ENCODE data around the gene HLA-DPA1. TPM values are rescaled to one million over a fixed set of nuclear protein-coding genes. Genes with fewer than 3 reads are reported as not detected.

The HLA-DPA1 gene
- total and polyA plus RNA-seq, 10 of the 15 experiments (the other 5 are each of a cell fraction or from before 2014, with no cell fraction given) = 508 to 1,640 (median 829) TPM

GRCh38 chr6:33077908-33078307 is 4.5 kb upstream of the HLA-DPA1 start:
- peak overlapping the region; percentile 49 for H3K27ac ChIP-seq (ENCODE audit: control insufficient read depth, insufficient read depth)
- TF ChIP-seq RCOR1 (conservative IDR thresholded peaks at IDR 0.05; ENCODE audit: low read depth, low read length) (no peak), NBN (IDR thresholded peaks at IDR 0.05) (peak; percentile 54; the same call in 1 of the 2 replicates), SIN3A (IDR thresholded peaks at IDR 0.05; ENCODE audit: low read depth, low read length) (no peak), ZNF622 (IDR thresholded peaks at IDR 0.05) (no peak), POLR2A (IDR thresholded peaks at IDR 0.05; ENCODE audit: low read depth, low read length) (peak; percentile 91), IRF5 (IDR thresholded peaks at IDR 0.05; ENCODE audit: borderline replicate concordance) (no peak), MLLT1 (IDR thresholded peaks at IDR 0.05) (peak; percentile 77), POLR2AphosphoS5 (IDR thresholded peaks at IDR 0.05; ENCODE audit: low read length) (peak; percentile 71; the same call in 1 of the 2 replicates), WRNIP1 (IDR thresholded peaks at IDR 0.05; ENCODE audit: borderline replicate concordance, low read depth, low read length) (peak; percentile 26; the same call in 1 of the 2 replicates), IKZF2 (IDR thresholded peaks at IDR 0.05) (peak in 1 of 2 experiments; percentile 16; a peak in 1 of 4 replicates), EED (IDR thresholded peaks at IDR 0.05; ENCODE audit: low read depth) (0 out of 2 replicates have a peak, but pooled peaks have one; percentile 19), HDGF (IDR thresholded peaks at IDR 0.05) (peak; percentile 96; the same call in 1 of the 2 replicates), DPF2 (IDR thresholded peaks at IDR 0.05) (no peak), POU2F2 (IDR thresholded peaks at IDR 0.05; ENCODE audit: borderline replicate concordance, low read depth, low read length) (peak; percentile 34; the same call in 1 of the 3 replicates), SKIL (IDR thresholded peaks at IDR 0.05; ENCODE audit: low read depth, poor library complexity, severe bottlenecking) (no peak)
- TF ChIP-seq, protein P1, sequence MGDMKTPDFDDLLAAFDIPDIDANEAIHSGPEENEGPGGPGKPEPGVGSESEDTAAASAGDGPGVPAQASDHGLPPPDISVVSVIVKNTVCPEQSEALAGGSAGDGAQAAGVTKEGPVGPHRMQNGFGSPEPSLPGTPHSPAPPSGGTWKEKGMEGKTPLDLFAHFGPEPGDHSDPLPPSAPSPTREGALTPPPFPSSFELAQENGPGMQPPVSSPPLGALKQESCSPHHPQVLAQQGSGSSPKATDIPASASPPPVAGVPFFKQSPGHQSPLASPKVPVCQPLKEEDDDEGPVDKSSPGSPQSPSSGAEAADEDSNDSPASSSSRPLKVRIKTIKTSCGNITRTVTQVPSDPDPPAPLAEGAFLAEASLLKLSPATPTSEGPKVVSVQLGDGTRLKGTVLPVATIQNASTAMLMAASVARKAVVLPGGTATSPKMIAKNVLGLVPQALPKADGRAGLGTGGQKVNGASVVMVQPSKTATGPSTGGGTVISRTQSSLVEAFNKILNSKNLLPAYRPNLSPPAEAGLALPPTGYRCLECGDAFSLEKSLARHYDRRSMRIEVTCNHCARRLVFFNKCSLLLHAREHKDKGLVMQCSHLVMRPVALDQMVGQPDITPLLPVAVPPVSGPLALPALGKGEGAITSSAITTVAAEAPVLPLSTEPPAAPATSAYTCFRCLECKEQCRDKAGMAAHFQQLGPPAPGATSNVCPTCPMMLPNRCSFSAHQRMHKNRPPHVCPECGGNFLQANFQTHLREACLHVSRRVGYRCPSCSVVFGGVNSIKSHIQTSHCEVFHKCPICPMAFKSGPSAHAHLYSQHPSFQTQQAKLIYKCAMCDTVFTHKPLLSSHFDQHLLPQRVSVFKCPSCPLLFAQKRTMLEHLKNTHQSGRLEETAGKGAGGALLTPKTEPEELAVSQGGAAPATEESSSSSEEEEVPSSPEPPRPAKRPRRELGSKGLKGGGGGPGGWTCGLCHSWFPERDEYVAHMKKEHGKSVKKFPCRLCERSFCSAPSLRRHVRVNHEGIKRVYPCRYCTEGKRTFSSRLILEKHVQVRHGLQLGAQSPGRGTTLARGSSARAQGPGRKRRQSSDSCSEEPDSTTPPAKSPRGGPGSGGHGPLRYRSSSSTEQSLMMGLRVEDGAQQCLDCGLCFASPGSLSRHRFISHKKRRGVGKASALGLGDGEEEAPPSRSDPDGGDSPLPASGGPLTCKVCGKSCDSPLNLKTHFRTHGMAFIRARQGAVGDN (IDR thresholded peaks at IDR 0.05) = 0 out of 2 replicates have a peak, but pooled peaks have one; percentile 29

More at GRCh38 chr6:33077908-33078307, 4.5 kb upstream of the HLA-DPA1 start:
- in situ Hi-C loops (cut with MboI) (no loop called here), intact Hi-C loops (cut with micrococcal nuclease; ENCODE audit: unreplicated experiment) (no loop called here)
- H3K9ac ChIP-seq (ENCODE audit: control insufficient read depth, insufficient read depth, low read length) = peak overlapping the region; percentile 54
- peaks cover 78% of the 10 kb centered on the region for H3K79me2 ChIP-seq (ENCODE audit: control insufficient read depth, insufficient read depth, low read length)
- peak overlapping the region; percentile 80 for H3K4me3 ChIP-seq
- DNase-seq (ENCODE audit: low read depth, low spot score) (no peak), ATAC-seq (no peak), FAIRE-seq (no peak)
- POLR2A ChIA-PET = interaction anchor here (0.6 to 6.7 kb wide), 9 partner anchors 8 to 106 kb away, joined by 3 to 56 read pairs (median 4); no protein-coding TSS in a partner anchor
- peaks cover 31% of the 10 kb centered on the region for H3K4me1 ChIP-seq (ENCODE audit: control insufficient read depth, insufficient read depth, low read length)
- no peaks in the 10 kb centered on the region for H3K27me3 ChIP-seq (replicated peaks in 1 of 2; ENCODE audit: control insufficient read depth in 2 of 2, insufficient read depth in 2 of 2, low read length in 1 of 2)
- H3K9me3 ChIP-seq (replicated peaks; ENCODE audit: control insufficient read depth, insufficient read depth, low read length) = no peaks in the 10 kb centered on the region
- RAD21 ChIA-PET (ENCODE audit: unreplicated experiment) = interaction anchor here (0.6 to 6.8 kb wide), 11 partner anchors 12 to 106 kb away, joined by 3 to 108 read pairs (median 4); partner anchors contain the start of gene HLA-DOA
- no peak overlapping the region for H2AFZ ChIP-seq (ENCODE audit: control insufficient read depth, low read depth, low read length)
- no TSS peak for BruUV-seq (replicated peaks)
- CTCF ChIA-PET = interaction anchor here (0.6 to 14.2 kb wide), 8 partner anchors 12 to 195 kb away, joined by 3 to 281 read pairs (median 6); no protein-coding TSS in a partner anchor
- H3K4me2 ChIP-seq (ENCODE audit: control insufficient read depth, insufficient read depth) = peak overlapping the region; percentile 60
- peaks cover 1 to 7% of the 10 kb centered on the region in 2 experiments; a peak in 3 of 4 replicates for H3K36me3 ChIP-seq (ENCODE audit: control insufficient read depth in 2 of 2, insufficient read depth in 2 of 2, low read length in 1 of 2)
- 34% methylated on average over 5 of the region's 5 CpGs for WGBS (ENCODE audit: insufficient coverage, insufficient replicate concordance, low lambda C conversion rate, missing lambda C conversion rate)
- H4K20me1 ChIP-seq (ENCODE audit: control insufficient read depth, insufficient read depth) = no peaks in the 10 kb centered on the region
- SMC1A ChIA-PET (ENCODE audit: uncharacterized antibody, unreplicated experiment) = interaction anchor here (0.6 to 7.7 kb wide), 8 partner anchors 10 to 77 kb away, joined by 3 to 177 read pairs (median 4); no protein-coding TSS in a partner anchor

Measured in GM12878 (cell line).